Smooth muscle cell (in vitro differentiated cells): Measurements from ENCODE around the gene PGA5. TPM values are rescaled to one million over a fixed set of nuclear protein-coding genes. Genes with fewer than 3 reads are reported as not detected.
"Not testable (repeated sequence)": the region's sequence is repeated elsewhere in the genome, so short reads cannot be mapped to it uniquely, and the experiment has no call there.

Experiments used
- DNase-seq: peaks from one replicate; lab custom pipeline; 2025; ENCODE audit not compliant: unreplicated experiment; lab: John Stamatoyannopoulos, UW
- H2AFZ ChIP-seq: fragments of 200-600 bp; sonication (generic); 2 replicates; pipeline ENCODE4 v1.6.0; 2016; ENCODE audit warnings: antibody characterized with exemption, low read depth, mild to moderate bottlenecking
- H3F3A ChIP-seq: fragments of 200-600 bp; sonication (generic); 2 replicates; pipeline ENCODE4 v1.6.0; 2017; ENCODE audit warnings: antibody characterized with exemption, low read depth
- H3K27ac ChIP-seq: fragments of 200-600 bp; sonication (generic); 2 replicates; pipeline ENCODE4 v1.5.1; 2016; ENCODE audit warnings: low read depth, mild to moderate bottlenecking
- H3K27me3 ChIP-seq: fragments of 200-600 bp; sonication (generic); 2 replicates; pipeline ENCODE4 v1.6.1; 2016; ENCODE audit warnings: low read depth, mild to moderate bottlenecking
- H3K36me3 ChIP-seq: fragments of 200-600 bp; sonication (generic); 2 replicates; pipeline ENCODE4 v1.5.1; 2016; ENCODE audit warnings: low read depth
- H3K4me1 ChIP-seq: fragments of 200-600 bp; sonication (generic); 2 replicates; pipeline ENCODE4 v1.5.1; 2016; ENCODE audit warnings: low read depth
- H3K4me2 ChIP-seq: fragments of 200-600 bp; sonication (generic); 2 replicates; pipeline ENCODE4 v1.6.0; 2016; ENCODE audit warnings: mild to moderate bottlenecking
- H3K4me3 ChIP-seq: fragments of 200-600 bp; sonication (generic); 2 replicates; pipeline ENCODE4 v1.5.1; 2016; ENCODE audit warnings: mild to moderate bottlenecking
- H3K79me2 ChIP-seq: fragments of 200-600 bp; sonication (generic); 2 replicates; pipeline ENCODE4 v1.6.0; 2016; ENCODE audit warnings: low read depth, mild to moderate bottlenecking
- H3K9ac ChIP-seq: fragments of 200-600 bp; sonication (generic); 2 replicates; pipeline ENCODE4 v1.6.0; 2016; ENCODE audit warnings: low read depth
- H3K9me3 ChIP-seq: fragments of 200-600 bp; sonication (generic); replicated peaks from 2 replicates; pipeline ENCODE4 v1.5.1; 2016; ENCODE audit warnings: low read depth
- H4K20me1 ChIP-seq: fragments of 200-600 bp; sonication (generic); 2 replicates; pipeline ENCODE4 v1.6.0; 2016; ENCODE audit warnings: low read depth
- CTCF ChIP-seq: fragments of 200-600 bp; sonication (generic); IDR thresholded peaks from 2 replicates; pipeline ENCODE4 v1.5.1; 2017; ENCODE audit warnings: borderline replicate concordance, mild to moderate bottlenecking, antibody characterized with exemption; ENCODE audit not compliant: insufficient read depth, poor library complexity, severe bottlenecking
- WGBS: methylation state at CpG from one replicate; pipeline ENCODE4 v1.1.7; 2016; ENCODE audit warnings: low lambda C conversion rate; 5-methylcytosine and 5-hydroxymethylcytosine counted together
- polyA plus RNA-seq: library from polyadenylated mRNA; unstranded; fragments of >200 nt; fragmentation: Nextera tagmentation; extraction: Ambion mirVana; gene quantifications from 2 replicates; pipeline ENCODE4 v1.2.1, GENCODE V29; 2016
- total RNA-seq: library from RNA; depleted of rRNA; stranded (reverse); fragments of >200 nt; gene quantifications from 2 replicates; pipeline ENCODE4 v1.2.3, GENCODE V29; 2014

PGA5 gene
- total and polyA plus RNA-seq, 2 experiments from 2014 or later: 0.17 TPM; not detected in 1

GRCh38 chr11:61252332-61252731 is 11.4 kb downstream of the PGA5 start:
- H3K9me3 ChIP-seq, H3K9ac ChIP-seq, H3K27me3 ChIP-seq, H3K36me3 ChIP-seq, H3K27ac ChIP-seq, H3F3A ChIP-seq, H2AFZ ChIP-seq, H4K20me1 ChIP-seq, DNase-seq, H3K4me3 ChIP-seq, H3K4me2 ChIP-seq, H3K79me2 ChIP-seq, H3K4me1 ChIP-seq: not testable (repeated sequence)
- WGBS: 80% methylated on average over 1 of the region's 1 CpG

GRCh38 chr11:61254403-61255025 is 13.5 kb downstream of the PGA5 start:
- DNase-seq: peak; percentile 7

GRCh38 chr11:61256710-61257482 is 15.9 kb downstream of the PGA5 start:
- no peak overlapping the region for H2AFZ ChIP-seq
- TF ChIP-seq CTCF: no peak
- no peaks in the 10 kb centered on the region for H3K27me3 ChIP-seq
- H3K36me3 ChIP-seq: no peaks in the 10 kb centered on the region
- H3K79me2 ChIP-seq: no peaks in the 10 kb centered on the region
- WGBS: 91% methylated on average over 18 of the region's 18 CpGs
- DNase-seq: no peak
- H3K9me3 ChIP-seq: no peaks in the 10 kb centered on the region
- no peaks in the 10 kb centered on the region for H3F3A ChIP-seq
- H4K20me1 ChIP-seq: no peaks in the 10 kb centered on the region
- no peak overlapping the region for H3K4me2 ChIP-seq
- H3K9ac ChIP-seq: no peak overlapping the region
- H3K4me1 ChIP-seq: no peaks in the 10 kb centered on the region
- no peak overlapping the region for H3K4me3 ChIP-seq
- H3K27ac ChIP-seq: no peak overlapping the region

More at GRCh38 chr11:61254403-61255025, 13.5 kb downstream of the PGA5 start:
- no peak overlapping the region for H2AFZ ChIP-seq
- H3K9ac ChIP-seq: no peak overlapping the region
- peak; percentile 74 for TF ChIP-seq CTCF
- no peaks in the 10 kb centered on the region for H3K27me3 ChIP-seq
- no peak overlapping the region for H3K4me2 ChIP-seq
- WGBS: 56% methylated on average over 12 of the region's 12 CpGs
- no peak overlapping the region for H3K27ac ChIP-seq
- no peaks in the 10 kb centered on the region for H3F3A ChIP-seq
- H3K9me3 ChIP-seq: no peaks in the 10 kb centered on the region
- H3K4me1 ChIP-seq: no peaks in the 10 kb centered on the region
- no peak overlapping the region for H3K4me3 ChIP-seq
- no peaks in the 10 kb centered on the region for H3K79me2 ChIP-seq
- no peaks in the 10 kb centered on the region for H3K36me3 ChIP-seq
- no peaks in the 10 kb centered on the region for H4K20me1 ChIP-seq

- DNase-seq: no peak
- Histone ChIP-seq H4K20me1 (no peaks in the 10 kb centered on the region), H3K4me3 (no peak overlapping the region), H2AFZ (no peak overlapping the region), H3K9me3 (no peaks in the 10 kb centered on the region), H3K36me3 (no peaks in the 10 kb centered on the region), H3K27me3 (no peaks in the 10 kb centered on the region), H3K4me1 (no peaks in the 10 kb centered on the region), H3K4me2 (no peak overlapping the region), H3K79me2 (no peaks in the 10 kb centered on the region), H3K9ac (no peak overlapping the region), H3F3A (no peaks in the 10 kb centered on the region), H3K27ac (no peak overlapping the region)
- no peak for TF ChIP-seq CTCF
- 92% methylated on average over 8 of the region's 9 CpGs for WGBS
Measured at GRCh38 chr11:61258546-61258945, 17.6 kb downstream of the PGA5 start.
